Measurements from ENCODE around the gene GAB2. TPM values are rescaled to one million over a fixed set of nuclear protein-coding genes. Genes with fewer than 3 reads are reported as not detected.

GAB2 gene
- total and polyA plus RNA-seq, 10 of the 15 experiments (the other 5 are each of a cell fraction or from before 2014, with no cell fraction given), result 0.69 to 12.6 (median 3.8) TPM

DNA sequence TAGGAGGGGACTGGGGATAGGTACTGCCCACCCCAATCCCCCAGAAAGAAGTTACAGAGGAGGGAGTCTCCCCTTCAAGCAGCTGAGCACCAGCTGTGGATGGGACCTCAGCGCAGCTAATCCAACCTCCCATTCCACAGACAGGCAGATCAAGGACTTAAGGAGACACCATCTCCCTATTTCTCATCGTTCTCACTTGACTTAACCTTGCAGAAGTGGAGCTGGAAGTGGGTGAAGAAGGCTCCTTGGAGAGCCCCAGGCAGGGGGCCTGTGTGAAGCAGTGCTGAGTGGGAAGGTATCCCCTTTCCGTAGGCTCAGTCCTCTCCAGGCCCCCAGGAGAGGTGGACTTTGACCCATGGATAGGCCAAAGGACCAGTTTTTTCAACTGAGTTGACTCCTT is 201.6 kb downstream of the GAB2 start:
- TF ChIP-seq POU2F2 (IDR thresholded peaks at IDR 0.05; ENCODE audit: borderline replicate concordance, low read depth, low read length), result no peak
- 85% methylated on average over 3 of the region's 3 CpGs for WGBS (ENCODE audit: insufficient coverage, insufficient replicate concordance, low lambda C conversion rate, missing lambda C conversion rate)
- intact Hi-C loops (cut with micrococcal nuclease; ENCODE audit: unreplicated experiment), result no loop called here

GRCh38 chr11:78214331-78215194 is 203.1 kb downstream of the GAB2 start:
- ChIA-PET RAD21 (ENCODE audit: unreplicated experiment) (no interaction called here), CTCF (no interaction called here), POLR2A (no interaction called here), SMC1A (ENCODE audit: uncharacterized antibody, unreplicated experiment) (no interaction called here)
- Histone ChIP-seq H3K79me2 (ENCODE audit: control insufficient read depth, insufficient read depth, low read length) (no peaks in the 10 kb centered on the region), H3K9ac (ENCODE audit: control insufficient read depth, insufficient read depth, low read length) (no peak overlapping the region), H3K27me3 (replicated peaks in 1 of 2; ENCODE audit: control insufficient read depth in 2 of 2, insufficient read depth in 2 of 2, low read length in 1 of 2) (no peaks in the 10 kb centered on the region), H3K9me3 (replicated peaks; ENCODE audit: control insufficient read depth, insufficient read depth, low read length) (no peaks in the 10 kb centered on the region), H4K20me1 (ENCODE audit: control insufficient read depth, insufficient read depth) (no peaks in the 10 kb centered on the region), H3K27ac (ENCODE audit: control insufficient read depth, insufficient read depth) (no peak overlapping the region), H3K4me2 (ENCODE audit: control insufficient read depth, insufficient read depth) (no peak overlapping the region), H2AFZ (ENCODE audit: control insufficient read depth, low read depth, low read length) (no peak overlapping the region), H3K36me3 (ENCODE audit: control insufficient read depth in 2 of 2, insufficient read depth in 2 of 2, low read length in 1 of 2) (peaks cover 0 to 5% of the 10 kb centered on the region in 2 experiments), H3K4me1 (ENCODE audit: control insufficient read depth, insufficient read depth, low read length) (no peaks in the 10 kb centered on the region), H3K4me3 (no peak overlapping the region)
- DNase-seq (ENCODE audit: low read depth, low spot score), result no peak
- no peak for ATAC-seq
- FAIRE-seq, result no peak
- no TSS peak for BruUV-seq (replicated peaks)
- intact Hi-C loops (cut with micrococcal nuclease; ENCODE audit: unreplicated experiment), result no loop called here
- WGBS (ENCODE audit: insufficient coverage, insufficient replicate concordance, low lambda C conversion rate, missing lambda C conversion rate), result 56% methylated on average over 12 of the region's 12 CpGs
- TF ChIP-seq ZNF217 (IDR thresholded peaks at IDR 0.05) (no peak), WRNIP1 (IDR thresholded peaks at IDR 0.05; ENCODE audit: borderline replicate concordance, low read depth, low read length) (no peak)
- in situ Hi-C loops (cut with MboI), result no loop called here

More for the DNA sequence above, 201.6 kb downstream of the GAB2 start:
- ChIA-PET SMC1A (ENCODE audit: uncharacterized antibody, unreplicated experiment) (interaction anchor here (0.9 kb wide), 1 partner anchor 348 kb away, joined by 3 read pairs; no protein-coding TSS in a partner anchor), CTCF (interaction anchor here (1.0 to 1.4 kb wide), 2 partner anchors 12 to 22 kb away, joined by 3 to 7 read pairs; no protein-coding TSS in a partner anchor), RAD21 (ENCODE audit: unreplicated experiment) (no interaction called here), POLR2A (no interaction called here)
- DNase-seq (ENCODE audit: low read depth, low spot score) (no peak), ATAC-seq (no peak), FAIRE-seq (no peak)
- peaks cover 0 to 5% of the 10 kb centered on the region in 2 experiments; a peak in 2 of 4 replicates for H3K36me3 ChIP-seq (ENCODE audit: control insufficient read depth in 2 of 2, insufficient read depth in 2 of 2, low read length in 1 of 2)
- H3K9ac ChIP-seq (ENCODE audit: control insufficient read depth, insufficient read depth, low read length), result no peak overlapping the region
- no peak overlapping the region for H2AFZ ChIP-seq (ENCODE audit: control insufficient read depth, low read depth, low read length)
- no peak overlapping the region for H3K4me2 ChIP-seq (ENCODE audit: control insufficient read depth, insufficient read depth)
- in situ Hi-C loops (cut with MboI), result no loop called here
- peaks cover 9% of the 10 kb centered on the region for H3K4me1 ChIP-seq (ENCODE audit: control insufficient read depth, insufficient read depth, low read length)
- H3K27me3 ChIP-seq (replicated peaks in 1 of 2; ENCODE audit: control insufficient read depth in 2 of 2, insufficient read depth in 2 of 2, low read length in 1 of 2), result no peaks in the 10 kb centered on the region
- no TSS peak for BruUV-seq (replicated peaks)
- no peaks in the 10 kb centered on the region for H3K9me3 ChIP-seq (replicated peaks; ENCODE audit: control insufficient read depth, insufficient read depth, low read length)
- H4K20me1 ChIP-seq (ENCODE audit: control insufficient read depth, insufficient read depth), result no peaks in the 10 kb centered on the region
- no peaks in the 10 kb centered on the region for H3K79me2 ChIP-seq (ENCODE audit: control insufficient read depth, insufficient read depth, low read length)
- no peak overlapping the region for H3K4me3 ChIP-seq
- H3K27ac ChIP-seq (ENCODE audit: control insufficient read depth, insufficient read depth), result no peak overlapping the region
